Measurements from ENCODE around the gene MAEA.

Gene MAEA

GRCh38 chr4:1305261-1305711 lies 15.6 kb downstream of the MAEA start:
- DNase-seq = no peak

GRCh38 chr4:1305781-1306455 lies 16.2 kb downstream of the MAEA start:
- no peak for DNase-seq

GRCh38 chr4:1307951-1308735 lies 18.5 kb downstream of the MAEA start:
- no peak for DNase-seq

GRCh38 chr4:1309261-1310010 lies 19.7 kb downstream of the MAEA start:
- DNase-seq = no peak

- no peak for DNase-seq
Measured at GRCh38 chr4:1310031-1310795, 20.5 kb downstream of the MAEA start.

- DNase-seq = no peak
Measured at GRCh38 chr4:1310796-1311631, 21.3 kb downstream of the MAEA start.

GRCh38 chr4:1312821-1313640 lies 23.3 kb downstream of the MAEA start:
- no peak for DNase-seq

GRCh38 chr4:1315306-1315705 lies 25.6 kb downstream of the MAEA start:
- DNase-seq = no peak

GRCh38 chr4:1315836-1316536 lies 26.3 kb downstream of the MAEA start:
- DNase-seq = no peak

- DNase-seq = no peak
Measured at GRCh38 chr4:1316537-1317168, 27.0 kb downstream of the MAEA start.

GRCh38 chr4:1317177-1318045 lies 27.7 kb downstream of the MAEA start:
- DNase-seq = no peak

- DNase-seq = no peak
Measured at GRCh38 chr4:1318046-1318375, 28.3 kb downstream of the MAEA start.

GRCh38 chr4:1318488-1319213 lies 29.0 kb downstream of the MAEA start:
- DNase-seq = no peak

- DNase-seq = no peak
Measured at GRCh38 chr4:1321486-1321885, 31.8 kb downstream of the MAEA start.

- no peak for DNase-seq
Measured at GRCh38 chr4:1321946-1322650, 32.4 kb downstream of the MAEA start.

- no peak for DNase-seq
Measured at GRCh38 chr4:1323280-1323634, 33.6 kb downstream of the MAEA start.

- no peak for DNase-seq
Measured at GRCh38 chr4:1323635-1324442, 34.1 kb downstream of the MAEA start.
